GM21786 (cell line): ENCODE data around the gene PANK1.

Experiments
- ATAC-seq: cut with Tn5 transposase; IDR thresholded peaks from one replicate; pipeline ENCODE4 v1.9.1; 2021; ENCODE audit not compliant: unreplicated experiment

The PANK1 gene

DNA sequence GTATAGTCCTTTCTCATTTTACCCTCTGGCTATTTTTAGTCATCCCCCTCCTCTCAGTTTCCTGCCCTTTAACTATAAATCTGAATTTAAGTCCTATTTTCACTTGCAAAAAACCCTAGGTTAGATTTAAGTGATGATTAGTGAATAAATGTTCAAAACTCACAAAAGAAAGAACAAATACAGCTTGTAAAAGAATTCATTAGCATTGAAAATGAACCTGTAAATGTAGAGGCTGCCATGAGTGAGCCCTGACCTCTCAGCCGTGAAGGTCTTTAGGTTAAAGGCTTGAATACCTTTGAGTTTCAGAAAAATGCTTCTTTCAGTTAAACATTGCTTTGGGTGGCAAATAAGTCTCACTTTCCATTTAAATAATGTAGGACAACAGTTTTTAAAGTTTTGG, 107.7 kb downstream of the PANK1 start:
- ATAC-seq = no peak

DNA sequence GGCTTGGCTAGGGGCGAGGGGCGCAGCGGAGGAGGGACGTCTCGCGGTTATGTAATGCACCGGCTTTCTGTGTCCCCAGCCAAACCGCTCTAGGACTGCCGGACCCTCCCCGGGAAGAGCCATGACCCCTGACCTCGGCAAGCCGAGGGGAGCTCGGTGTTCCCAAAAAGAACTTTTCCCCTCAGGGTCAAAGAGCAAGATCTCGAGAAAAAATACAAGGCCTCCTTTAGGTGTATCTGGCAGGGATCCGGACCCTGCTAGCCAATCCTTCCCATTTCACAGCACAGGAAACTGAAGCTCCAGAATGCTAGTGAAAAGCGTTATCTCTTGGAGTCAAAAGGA, 109.1 kb downstream of the PANK1 start:
- no peak for ATAC-seq

DNA sequence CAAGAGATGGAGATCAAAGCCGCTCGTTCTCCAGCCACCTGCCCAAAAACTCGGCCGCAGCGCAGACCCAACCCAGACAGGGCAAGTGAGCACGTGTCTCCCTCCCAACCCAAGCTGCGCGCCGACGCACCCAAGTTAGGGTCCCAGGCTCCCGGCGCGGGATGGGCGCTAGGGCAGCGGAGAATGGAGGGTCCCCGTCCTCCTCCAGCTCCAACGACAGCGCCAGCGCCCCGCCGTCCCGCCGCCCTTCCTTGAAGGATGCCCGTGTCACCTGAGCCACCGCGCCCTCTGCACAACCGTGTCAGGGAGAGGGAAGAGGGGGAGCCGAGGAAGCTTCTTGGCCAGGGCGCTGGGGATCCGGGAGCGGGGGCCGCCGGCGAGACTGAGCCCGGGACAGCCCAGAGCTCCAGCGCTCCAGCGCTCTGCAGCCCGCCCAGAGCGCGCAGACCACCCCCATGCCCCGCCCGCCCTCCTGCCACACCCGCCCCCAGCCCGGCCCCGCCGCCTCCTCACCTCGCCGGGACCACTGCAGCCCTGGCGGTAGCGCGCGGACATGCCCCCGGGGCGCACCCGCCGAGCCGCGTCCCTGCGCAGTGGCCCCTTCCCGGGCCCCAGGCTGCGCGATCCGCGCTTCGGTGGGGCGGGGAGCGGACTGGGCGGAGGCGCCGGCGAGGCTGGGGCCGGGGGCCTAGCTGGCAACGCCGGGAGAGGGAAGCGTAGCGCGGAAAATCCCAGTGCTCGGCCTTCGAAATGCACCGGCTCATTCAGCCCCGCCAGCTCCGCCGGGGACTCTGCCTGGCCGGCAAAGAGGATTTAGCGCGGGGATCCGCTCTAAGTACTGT, 109.7 kb downstream of the PANK1 start, which contains the start of gene SLC16A12:
SLC16A12 (minus strand) TSS at position 424 of the 842 bp plus-strand sequence. CDS start 73,016 bp downstream, outside the sequence.
- ATAC-seq = no peak

DNA sequence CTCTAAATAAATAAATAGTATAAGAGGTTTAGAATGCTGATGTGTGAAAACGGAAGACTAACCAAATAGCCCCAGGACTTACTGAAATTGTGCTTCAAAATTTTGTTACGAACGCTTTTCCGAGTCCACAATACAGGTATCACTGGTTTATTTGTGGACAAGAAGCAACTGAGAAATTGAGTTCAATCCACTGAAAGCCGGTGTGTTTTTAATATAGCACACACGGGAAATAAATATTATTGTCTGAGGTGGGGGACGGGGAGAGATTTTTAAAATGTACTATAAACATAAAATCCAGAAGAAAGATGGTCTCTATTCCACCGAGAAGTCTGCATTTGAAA, 110.2 kb downstream of the PANK1 start:
- ATAC-seq = no peak
